Ureter (tissue), 1 donor: ENCODE data around the gene OR10K2. TPM values are rescaled to one million over a fixed set of nuclear protein-coding genes. Genes with fewer than 3 reads are reported as not detected.
"Not testable (repeated sequence)": the region's sequence is repeated elsewhere in the genome, so short reads cannot be mapped to it uniquely, and the experiment has no call there.

ENCODE experiments used
- DNase-seq: peaks from one replicate; pipeline ENCODE4 v3.0.0-alpha.2; 2020; ENCODE audit warnings: low spot score
- total RNA-seq: library from RNA; stranded (reverse); gene quantifications from one replicate; pipeline ENCODE4 v1.2.4, GENCODE V29; 2023
- donor health status: DM: yes; HTN: yes; CAD: no.

OR10K2 gene, protein sequence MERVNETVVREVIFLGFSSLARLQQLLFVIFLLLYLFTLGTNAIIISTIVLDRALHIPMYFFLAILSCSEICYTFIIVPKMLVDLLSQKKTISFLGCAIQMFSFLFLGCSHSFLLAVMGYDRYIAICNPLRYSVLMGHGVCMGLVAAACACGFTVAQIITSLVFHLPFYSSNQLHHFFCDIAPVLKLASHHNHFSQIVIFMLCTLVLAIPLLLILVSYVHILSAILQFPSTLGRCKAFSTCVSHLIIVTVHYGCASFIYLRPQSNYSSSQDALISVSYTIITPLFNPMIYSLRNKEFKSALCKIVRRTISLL
- total RNA-seq = not detected

DNA sequence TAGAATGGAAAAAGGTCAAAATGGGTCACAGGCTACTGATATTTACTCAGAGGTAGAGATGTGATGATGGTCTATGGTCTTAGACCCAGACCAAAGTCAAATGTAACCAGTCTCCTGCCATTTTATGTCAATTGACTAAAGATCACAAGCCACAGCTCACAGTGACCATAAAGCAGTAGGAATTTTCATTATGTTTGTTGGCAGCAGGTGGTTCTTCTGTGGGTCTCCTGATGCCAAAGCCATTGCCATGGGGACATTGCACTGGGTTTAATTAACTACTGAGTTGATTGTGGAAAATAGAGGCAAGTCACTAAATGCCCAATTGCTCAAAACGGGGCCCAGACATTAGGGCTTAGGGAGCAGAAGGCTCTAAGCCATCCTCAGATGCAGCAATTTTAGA lies at the start of gene OR10K2:
OR10K2 (minus strand) TSS at position 101 of the 400 bp plus-strand sequence. CDS start 5,371 bp downstream, outside the sequence.
- no peak for DNase-seq

DNA sequence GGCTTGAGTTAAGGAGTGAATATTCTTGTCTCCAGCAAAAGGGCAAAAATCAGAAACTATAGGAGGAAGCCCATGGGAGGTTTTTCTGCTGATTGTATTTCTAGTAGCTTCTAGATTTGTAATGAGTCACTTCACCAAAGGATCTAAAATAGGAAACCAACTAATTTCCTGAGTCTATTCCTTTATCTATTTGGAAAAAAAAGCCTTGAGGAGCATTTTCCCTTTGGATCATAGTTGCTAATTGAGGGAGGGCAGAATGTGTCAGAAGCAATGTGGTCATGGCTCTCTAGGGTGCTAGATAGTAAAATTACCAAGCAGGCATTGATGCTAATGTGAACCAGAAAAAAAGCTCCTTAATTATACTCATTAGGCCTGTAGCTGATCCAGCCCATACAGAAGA lies 45.9 kb upstream of the OR10K2 start, which contains the start of gene OR10R2:
OR10R2 (plus strand) TSS at position 301 of the 400 bp plus-strand sequence. CDS start 106 bp downstream, outside the sequence.
- no peak for DNase-seq

DNA sequence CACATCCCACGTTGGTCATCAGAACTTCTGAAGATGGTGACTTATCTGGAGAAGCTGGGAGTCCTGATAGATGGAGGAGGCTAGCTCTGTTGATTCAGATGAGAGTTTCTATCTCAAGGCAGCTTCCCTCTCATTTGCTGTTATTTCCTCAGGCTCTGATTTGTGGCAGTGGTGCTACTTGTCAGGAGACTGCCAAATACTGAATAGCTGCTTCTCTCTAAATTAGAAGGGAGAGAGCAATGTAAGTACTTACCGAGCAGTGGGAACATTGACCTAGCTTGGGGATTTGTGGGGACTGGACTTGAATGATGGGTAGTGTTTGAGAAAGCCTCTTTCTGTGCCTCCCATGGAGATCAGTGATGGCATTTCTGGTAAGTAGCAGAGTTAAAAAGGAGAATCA lies 35.5 kb upstream of the OR10K2 start, which contains the start of gene OR10K1:
OR10K1 (plus strand) TSS at position 301 of the 400 bp plus-strand sequence. CDS start 3,728 bp downstream, outside the sequence.
- no peak for DNase-seq

DNA sequence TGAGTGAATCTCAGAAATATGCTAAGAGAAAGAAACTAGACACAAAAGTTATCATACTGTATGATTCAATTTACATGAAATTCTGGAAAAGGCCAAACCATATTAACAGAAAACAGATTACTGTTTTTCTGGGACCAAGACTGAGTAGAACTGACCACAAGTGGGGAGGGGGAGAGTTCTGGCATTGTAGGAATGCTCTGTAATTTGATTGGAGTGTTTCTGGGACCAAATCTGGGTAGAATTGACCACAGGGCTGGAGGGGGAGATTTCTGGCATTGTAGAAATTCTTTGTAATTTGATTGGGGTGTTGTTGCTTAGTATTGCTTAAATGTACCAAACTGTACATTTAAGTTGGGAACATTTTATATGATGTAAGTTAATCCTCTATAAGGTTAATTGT lies 32.2 kb upstream of the OR10K2 start:
- DNase-seq = no peak

DNA sequence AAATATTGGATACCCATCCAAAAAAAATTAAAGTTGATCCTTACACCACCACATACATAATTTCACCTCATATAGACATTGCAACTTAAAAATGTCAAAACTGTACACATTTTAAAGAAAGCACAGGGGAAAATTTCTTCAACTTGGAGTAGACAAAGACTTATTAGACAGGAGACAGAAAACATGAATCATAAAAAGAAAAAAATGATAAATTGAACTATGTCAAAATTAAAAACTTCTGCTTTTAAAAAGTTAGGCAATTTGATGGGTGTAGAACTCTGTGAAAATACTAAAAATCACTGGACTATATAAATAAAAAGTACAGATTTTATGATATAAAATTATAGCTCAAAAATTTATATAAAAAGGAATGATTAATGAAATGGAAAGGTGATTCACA lies 31.2 kb upstream of the OR10K2 start:
- DNase-seq = no peak

DNA sequence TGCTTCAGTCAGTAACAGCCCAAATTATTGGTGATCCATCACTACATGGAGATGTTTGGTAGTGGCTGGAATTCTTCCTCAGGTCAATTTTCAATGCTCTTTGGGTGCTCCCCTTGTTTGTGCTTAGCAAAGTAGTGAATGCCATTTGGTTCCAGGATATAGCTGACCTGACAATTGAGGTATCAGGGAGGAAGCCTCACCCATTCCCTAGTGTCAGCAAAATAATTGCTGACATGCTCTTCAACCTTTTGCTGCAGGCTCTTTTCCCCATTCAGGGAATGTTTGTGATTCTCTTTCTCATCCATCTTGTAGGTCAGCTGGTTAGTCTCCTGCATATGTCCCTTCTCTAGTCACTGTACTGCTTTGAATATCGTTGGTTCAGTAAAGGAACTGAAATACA lies 28.5 kb upstream of the OR10K2 start:
- DNase-seq = no peak

DNA sequence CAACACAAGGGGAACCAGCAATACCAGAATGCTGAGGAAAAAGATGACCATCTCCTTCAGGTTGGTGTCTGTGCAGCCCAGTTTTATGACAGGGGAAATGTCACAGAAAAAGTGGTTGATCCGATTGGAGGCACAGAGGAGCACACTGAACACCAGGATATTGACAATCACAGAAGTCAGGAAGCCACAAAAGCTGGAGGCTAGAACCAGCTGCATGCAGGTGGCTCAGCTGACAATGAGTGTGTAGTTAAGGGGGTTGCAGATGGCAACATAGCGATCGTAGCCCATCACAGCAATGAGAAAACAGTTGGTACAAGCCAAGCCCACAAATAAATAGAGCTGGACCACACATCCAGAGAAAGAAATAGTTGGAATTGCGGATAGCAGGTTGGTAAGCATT lies 19.3 kb upstream of the OR10K2 start:
- DNase-seq = no peak

DNA sequence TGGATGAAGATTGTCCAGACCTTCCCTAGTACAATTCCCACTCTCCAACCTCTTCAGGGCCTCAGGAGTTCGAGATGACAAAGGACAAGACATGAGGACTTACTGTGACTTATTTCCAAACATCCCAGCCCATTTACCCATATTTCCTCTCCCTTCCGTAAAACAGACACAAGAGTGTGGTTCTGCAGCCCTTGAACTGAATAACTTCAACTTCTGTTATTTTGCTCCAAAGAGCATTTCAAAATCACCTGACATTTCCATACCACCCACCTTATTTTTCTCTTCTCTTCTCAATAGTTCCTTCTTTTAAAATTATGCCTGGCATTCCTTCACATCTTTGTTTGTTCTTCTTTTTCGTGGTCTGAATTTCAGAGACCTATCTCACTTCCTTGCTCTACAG lies 8.7 kb upstream of the OR10K2 start:
- no peak for DNase-seq

DNA sequence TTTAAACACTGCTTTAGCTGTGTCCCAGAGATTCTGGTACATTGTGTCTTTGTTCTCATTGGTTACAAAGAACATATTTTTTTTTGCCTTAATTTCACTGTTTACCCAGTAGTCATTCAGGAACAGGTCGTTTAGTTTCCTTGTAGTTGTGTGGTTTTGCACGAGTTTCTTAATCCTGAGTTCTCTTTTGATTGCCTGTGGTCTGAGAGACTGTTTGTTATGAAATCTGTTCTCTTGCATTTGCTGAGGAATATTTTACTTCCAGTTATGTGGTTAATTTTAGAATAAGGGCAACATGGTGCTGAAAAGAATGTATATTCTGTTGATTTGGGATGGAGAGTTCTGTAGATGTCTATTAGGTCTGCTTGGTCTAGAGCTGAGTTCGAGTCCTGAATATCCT lies 4.1 kb upstream of the OR10K2 start:
- not testable (repeated sequence) for DNase-seq

DNA sequence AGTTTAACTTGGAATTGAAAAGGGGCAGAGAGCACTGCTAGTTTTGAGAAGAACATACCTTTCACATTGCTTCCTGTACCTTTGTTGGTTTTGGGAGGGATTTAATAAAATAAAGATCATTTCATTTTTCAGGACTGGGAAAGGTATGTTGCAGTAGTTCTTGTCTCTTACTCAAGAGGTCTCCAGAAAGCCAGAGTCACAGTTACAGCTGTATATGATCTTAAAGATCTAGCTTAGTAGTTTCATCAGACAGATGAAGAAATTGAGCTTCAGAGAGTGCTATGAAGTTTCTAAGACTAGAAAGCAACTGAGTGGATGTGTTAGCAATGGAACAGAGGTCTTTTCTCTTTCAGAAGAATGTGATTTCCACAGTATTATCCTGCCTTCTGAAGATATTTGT lies 1.0 kb downstream of the OR10K2 start:
- DNase-seq = no peak

DNA sequence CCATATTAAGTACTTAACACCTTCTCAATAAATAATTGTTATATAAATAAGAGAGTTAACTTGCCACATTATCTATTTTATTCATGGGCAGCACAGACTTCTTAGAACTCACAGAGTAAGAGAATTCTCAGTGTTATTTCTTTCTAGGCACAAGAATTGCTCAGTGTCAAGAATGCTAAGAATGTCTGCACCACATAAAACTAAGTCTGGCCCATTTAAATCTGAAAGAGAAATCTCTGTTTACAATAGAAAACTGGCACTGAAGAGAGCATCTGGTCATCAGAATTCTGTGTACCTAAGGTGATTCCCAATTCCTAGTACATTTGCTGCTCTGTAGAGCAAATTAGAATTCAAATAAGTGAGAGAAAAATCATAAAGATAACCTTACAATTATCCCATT lies 3.8 kb downstream of the OR10K2 start:
- no peak for DNase-seq

DNA sequence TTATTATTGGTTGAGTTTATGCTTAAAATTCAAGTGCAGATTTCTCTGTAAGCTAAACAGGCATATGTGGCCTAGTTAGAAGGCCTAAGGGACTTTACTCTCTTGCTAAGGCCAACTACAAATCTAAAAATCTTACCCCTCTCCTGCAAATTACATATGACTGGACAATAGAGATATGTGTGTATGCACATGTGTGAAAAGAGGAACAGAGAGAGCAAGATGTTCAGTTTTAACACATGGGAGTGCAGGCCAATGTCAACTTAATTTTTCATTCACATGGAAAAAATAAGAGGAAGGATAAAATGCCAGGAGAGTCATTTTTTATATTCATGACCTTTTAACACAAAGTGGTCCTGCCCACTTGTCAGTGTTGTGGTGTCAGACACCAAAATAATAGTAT lies 8.5 kb downstream of the OR10K2 start:
- no peak for DNase-seq

DNA sequence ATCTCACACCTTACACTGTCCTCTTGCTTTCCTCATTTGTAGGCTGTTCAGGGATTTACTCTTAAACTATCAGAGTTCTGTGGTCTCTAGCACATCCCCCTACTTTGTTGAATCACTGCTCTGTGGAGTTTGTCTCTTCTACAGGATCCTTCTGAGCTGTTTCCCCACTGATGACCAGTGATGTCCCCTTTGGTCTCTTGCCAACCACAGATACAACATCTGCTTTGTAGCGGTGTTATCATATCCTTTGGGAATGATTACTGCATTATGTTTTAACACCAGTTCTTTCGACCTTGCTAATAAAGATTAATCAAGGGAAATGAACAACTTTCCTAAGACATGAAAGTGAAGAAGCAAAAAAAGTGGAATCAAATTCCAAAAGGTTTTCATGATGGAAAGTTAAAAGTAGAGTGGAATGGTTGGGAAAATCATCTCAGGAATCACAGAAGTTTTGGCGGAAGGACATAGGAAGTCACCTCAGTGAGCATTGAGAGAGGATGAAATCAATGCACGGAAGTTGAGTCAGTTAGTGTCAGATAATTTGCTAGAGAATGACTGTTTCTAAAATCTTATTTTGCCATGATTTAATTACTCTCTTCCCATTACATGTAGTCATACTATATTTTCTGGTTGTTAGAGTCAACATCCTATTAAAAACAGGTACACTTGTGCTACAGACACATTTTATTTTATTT lies 11.2 kb downstream of the OR10K2 start:
- DNase-seq = no peak

DNA sequence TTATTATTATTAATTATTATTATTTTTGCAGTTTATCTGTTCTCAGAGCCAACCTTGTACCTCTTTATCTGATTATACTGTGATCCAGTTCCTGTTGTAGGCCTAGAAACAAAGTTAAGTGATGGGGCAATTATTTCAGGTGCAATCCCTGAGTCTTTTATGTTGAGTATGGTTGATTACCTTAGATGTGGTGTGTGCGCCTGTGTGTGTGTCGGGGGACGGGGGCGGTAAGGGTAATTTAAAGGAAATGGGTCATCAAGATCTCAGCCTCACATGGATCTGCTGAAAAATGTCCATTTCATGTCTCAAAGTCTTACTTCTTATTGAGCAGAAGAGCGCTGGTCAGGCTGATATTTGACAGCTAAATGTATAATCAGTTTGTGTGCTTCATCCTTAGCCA lies 18.9 kb downstream of the OR10K2 start:
- no peak for DNase-seq

DNA sequence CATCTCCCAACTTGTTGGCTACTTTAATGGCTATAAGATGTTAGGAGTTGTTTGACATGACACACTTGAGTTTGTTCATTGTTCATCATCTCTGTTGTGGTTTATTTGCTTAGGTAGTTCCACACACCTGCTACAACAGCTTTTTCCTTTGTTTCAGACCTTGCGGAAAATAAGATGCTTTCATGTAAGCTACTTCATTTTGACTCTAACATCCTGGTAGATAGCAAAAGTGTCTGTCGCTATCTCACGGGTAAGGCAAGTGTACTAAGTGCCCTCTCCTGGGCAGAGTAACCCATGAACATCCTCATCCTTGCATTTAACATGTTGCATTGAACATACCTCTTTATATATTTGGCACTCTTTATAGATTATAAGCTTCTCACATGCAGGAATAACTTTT lies 25.2 kb downstream of the OR10K2 start:
- DNase-seq = no peak

DNA sequence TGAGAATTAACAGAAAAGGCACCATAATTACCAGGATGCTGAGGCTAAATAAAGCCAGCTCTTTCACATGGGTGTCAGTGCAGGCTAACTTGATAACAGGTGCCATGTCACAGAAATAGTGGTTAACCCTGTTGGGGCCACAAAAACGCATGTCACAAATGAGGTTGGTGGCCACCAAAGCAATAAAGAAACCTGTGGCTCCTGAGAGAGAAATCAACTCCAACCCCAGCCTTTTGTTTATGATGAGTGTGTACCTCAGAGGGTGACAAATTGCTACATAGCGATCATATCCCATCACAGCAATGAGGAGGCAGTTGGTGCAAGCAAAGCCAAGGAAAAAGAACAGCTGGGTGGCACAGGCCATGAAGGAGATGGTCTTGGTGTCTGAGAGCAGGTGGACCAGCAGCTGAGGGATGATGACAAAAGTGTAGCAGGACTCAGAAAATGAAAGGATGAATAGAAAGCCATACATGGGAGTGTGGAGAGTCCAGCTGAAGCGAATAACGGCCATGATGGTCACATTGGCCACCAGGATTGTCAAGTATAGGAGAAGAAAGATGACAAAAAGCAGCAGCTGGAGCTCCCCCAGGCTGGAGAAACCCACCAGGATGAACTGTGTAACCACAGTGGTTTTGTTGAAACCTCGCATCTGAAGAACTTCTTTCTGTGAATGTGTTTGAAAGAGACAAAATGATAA lies 27.1 kb downstream of the OR10K2 start, which contains the start of gene OR10T2:
OR10T2 (minus strand) TSS at position 649 of the 697 bp plus-strand sequence; CDS start at position 649, 0 bp downstream.
- no peak for DNase-seq

DNA sequence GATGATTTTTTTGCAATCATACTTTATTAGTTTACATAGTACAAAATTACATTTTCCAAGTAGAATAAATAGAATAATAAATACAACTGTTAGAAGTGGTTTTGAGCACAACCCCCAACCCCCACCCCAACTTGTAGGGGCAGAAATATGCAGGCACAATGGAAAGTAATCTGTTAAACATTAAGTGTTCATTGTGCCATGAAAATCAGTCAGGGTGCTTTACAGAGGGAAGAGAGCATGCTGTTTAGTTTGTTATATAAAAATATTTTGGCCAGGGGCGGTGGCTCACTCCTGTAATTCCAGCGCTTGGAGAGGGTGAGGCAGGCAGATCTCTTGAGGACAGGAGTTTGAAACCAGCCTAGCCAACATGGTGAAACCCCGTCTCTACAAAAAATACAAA lies 29.4 kb downstream of the OR10K2 start:
- DNase-seq = no peak

DNA sequence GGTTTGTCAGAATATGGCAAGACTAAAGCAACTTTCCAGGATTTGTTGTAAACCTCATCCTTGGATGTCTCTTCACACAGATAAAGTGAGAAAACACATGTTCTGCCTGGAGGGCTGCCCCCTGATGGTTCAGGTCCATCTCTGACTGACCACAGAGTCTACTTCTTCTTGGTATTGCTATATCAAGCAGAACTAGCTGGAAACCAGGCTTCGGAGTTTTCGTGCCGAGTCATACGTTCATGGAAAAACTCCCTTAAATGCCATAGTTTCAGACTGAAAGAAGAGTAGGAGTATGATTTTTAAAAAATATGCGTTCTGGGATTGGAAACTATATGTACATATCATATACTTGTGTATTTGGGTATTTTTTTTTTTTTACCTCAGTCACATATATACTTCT lies 32.6 kb downstream of the OR10K2 start:
- no peak for DNase-seq

DNA sequence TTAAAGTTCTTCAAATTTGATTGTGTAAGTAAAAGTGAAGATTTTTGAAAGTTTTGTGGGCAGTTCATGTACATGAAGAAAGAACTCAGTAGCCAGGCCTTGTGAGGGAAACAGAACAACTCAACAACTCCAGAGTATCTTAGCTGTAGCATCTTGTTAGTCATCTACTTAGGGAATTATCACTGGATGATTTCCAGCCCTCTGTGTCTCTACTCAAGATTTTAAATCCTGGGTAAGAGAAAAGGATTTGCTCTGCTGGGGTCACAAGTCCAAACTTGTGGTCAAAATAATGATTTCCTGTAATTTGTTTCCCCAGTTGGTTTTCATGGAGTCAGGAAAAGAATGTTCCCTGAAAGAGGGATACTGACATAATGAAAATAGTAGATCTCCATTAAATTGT lies 34.9 kb downstream of the OR10K2 start:
- DNase-seq = no peak

DNA sequence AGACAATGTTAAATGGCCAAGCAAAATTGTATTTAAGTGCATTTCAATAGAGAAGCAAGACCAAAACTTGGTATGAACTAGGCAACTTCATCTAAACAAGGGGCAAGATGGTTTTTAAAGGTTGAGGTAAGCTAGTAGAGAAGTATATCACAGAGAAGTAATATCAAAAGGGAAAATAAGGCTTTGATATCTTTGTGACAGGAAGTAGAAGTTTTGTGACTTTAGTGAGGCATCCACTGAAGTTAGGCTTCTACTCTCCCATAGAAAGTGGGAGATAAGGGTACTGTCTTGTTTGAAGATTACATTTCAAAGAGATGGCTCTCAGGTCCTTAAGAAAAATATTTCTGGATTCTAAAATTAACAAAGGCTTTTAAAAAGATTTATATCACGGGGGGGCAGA lies 35.7 kb downstream of the OR10K2 start:
- no peak for DNase-seq

DNA sequence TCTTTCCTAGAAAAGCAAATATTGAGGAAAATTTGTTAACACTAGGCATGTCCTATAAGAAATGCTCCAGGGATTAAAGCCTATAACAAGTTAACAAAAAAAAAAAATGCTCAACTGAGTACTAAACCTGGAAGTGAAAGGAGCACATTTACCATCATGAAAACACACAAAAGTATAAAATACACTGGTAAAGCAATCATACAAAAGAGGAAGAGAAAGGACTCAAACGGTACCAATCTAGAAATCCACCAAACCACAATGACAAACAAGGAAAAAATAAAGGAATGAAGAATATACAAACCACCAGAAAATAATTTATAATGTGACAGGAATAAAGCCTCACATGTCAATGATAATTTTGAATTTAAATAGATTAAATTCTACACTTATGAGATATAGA lies 51.2 kb downstream of the OR10K2 start:
- DNase-seq = no peak

DNA sequence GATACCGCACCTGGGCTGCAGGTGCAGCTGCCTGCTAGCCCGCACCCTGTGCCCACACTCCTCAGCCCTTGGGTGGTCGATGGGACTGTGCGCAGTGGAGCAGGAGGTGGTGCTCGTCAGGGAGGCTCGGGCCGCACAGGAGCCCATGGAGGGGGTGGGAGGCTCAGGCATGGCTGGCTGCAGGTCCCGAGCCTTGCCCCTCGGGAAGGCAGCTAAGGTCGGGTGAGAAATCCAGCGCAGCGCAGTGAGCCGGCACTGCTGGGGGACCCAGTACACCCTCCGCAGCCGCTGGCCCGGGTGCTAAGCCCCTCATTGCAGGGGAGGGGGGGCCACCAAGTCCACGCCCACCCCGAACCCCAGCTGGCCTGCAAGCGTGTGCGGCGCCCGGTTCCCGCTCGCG lies 51.9 kb downstream of the OR10K2 start:
- DNase-seq = not testable (repeated sequence)
